Measurements from ENCODE around the gene RFX4.

DNA sequence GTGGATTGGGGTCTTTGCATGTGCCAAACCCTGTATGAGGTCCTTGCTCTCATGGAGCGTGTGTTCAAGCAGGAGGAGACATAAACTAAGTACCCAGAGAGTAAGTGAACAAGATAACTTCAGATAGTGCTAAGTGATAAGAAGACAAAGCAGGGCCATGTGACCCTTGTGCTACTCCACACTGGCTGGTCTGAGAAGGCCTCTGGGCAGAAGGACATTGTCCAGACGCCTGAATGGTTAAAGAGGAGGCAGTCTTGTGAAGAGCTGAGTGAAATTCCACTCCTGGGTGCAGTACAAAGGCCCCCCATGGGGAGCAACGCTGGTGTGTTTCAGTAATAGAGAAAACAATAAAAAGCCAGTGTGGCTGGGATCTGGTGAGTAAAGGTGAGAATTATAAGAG lies 98.4 kb downstream of the RFX4 start:
- TF ChIP-seq MAX (IDR thresholded peaks at IDR 0.05) (no peak), RAD21 (IDR thresholded peaks at IDR 0.05; ENCODE audit: low read depth) (no peak), CTCF (IDR thresholded peaks at IDR 0.05 in 2 of 3, conservative IDR thresholded peaks at IDR 0.05 in 1 of 3; ENCODE audit: borderline replicate concordance in 1 of 3, insufficient read depth in 1 of 3, low read depth in 2 of 3, low read length in 2 of 3) (no peak), POLR2AphosphoS5 (IDR thresholded peaks at IDR 0.05; ENCODE audit: low read depth, low read length) (no peak), SRF (IDR thresholded peaks at IDR 0.05; ENCODE audit: low read depth) (no peak), POLR2A (IDR thresholded peaks at IDR 0.05; ENCODE audit: borderline replicate concordance, extremely low read depth, insufficient read depth, insufficient read length) (no peak), ZFX (IDR thresholded peaks at IDR 0.05) (no peak), EZH2phosphoT487 (IDR thresholded peaks at IDR 0.05; ENCODE audit: borderline replicate concordance) (no peak), EZH2 (IDR thresholded peaks at IDR 0.05) (no peak), JUND (IDR thresholded peaks at IDR 0.05) (no peak), ELF1 (IDR thresholded peaks at IDR 0.05; ENCODE audit: borderline replicate concordance, low read depth) (no peak)

Measured in HCT116 (cell line).